GM18858 (cell line): ENCODE measurements around the gene ZNF487.
A peak's percentile ranks its signal among the peaks of the same experiment; 100 is the strongest.
"Not testable (repeated sequence)": the region's sequence is repeated elsewhere in the genome, so short reads cannot be mapped to it uniquely, and the experiment has no call there.

Experiments
- ATAC-seq: cut with Tn5 transposase; IDR thresholded peaks from one replicate; pipeline ENCODE4 v1.9.1; 2021; ENCODE audit not compliant: unreplicated experiment

The ZNF487 gene

DNA sequence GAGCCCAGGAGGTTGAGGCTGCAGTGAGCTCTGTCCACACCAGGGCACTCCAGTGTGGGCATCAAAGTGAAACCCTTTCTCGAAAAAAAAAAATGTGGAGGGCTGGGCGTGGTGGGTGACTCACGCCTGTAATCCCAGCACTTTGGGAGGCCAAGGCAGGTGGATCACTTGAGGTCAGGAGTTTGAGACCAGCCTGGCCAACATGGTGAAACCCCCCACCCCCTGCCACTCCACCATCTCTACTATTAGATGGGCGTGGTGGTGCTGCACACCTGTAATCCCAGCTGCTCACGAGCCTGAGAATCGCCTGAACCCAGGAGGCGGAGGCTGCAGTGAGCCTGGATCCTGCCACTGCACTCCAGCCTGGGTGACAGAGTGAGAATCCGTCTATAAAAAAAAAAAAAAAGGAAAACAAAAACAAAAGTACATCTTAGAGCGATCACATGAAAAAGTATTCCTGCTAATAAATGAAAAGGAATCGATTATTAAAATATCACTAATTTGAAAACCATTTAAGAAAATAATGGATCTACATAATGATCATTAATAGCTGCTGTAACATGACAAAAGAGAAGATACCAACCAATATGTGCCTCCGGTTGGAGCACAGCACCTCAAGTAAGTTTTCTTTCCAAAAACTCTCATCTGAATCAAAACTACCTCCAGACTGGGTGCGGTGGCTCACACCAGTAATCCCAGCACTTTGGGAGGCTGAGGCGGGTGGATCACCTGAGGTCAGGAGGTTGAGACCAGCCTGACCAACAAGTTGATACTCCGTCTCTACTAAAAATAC is 32.8 kb upstream of the ZNF487 start:
- ATAC-seq: no peak

DNA sequence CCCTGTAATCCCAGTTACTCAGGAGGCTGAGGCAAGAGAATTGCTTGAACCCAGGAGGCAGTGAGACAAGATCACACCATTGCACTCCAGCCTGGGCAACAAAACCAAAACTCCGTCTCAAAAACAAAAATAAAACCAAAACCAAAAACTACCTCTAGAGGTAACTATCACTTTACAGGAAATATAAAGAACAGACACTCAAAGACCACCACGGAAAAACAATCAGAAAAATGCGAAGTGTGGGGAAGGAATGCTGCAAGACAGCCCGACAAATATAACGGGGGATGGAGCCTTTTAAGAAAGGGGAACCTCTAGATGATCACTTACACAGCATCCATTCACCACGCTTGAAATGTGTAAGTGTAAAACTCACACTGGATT is 32.2 kb upstream of the ZNF487 start:
- no peak for ATAC-seq

DNA sequence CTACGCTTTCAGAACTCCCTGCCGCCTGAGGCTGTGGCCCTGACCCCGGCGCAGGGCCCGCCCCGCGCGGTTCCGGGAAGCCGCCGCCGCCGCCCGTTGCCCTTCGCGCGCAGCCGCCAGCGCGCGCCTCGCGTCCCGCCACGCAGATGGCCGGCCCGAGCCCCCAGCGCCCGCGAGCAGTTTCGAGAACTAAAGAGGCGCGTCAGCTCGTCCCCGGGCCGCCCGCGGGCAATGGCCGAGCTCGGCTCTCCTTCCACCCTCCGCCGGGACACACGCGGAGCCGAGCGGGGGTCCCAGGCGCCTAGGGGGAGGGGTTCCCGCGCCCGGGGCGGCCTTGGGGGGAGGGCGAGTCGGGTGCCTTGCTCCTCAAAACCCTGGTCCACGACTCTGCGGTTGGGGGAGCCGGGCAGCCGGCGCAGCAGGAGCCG is 29.7 kb upstream of the ZNF487 start:
- no peak for ATAC-seq

DNA sequence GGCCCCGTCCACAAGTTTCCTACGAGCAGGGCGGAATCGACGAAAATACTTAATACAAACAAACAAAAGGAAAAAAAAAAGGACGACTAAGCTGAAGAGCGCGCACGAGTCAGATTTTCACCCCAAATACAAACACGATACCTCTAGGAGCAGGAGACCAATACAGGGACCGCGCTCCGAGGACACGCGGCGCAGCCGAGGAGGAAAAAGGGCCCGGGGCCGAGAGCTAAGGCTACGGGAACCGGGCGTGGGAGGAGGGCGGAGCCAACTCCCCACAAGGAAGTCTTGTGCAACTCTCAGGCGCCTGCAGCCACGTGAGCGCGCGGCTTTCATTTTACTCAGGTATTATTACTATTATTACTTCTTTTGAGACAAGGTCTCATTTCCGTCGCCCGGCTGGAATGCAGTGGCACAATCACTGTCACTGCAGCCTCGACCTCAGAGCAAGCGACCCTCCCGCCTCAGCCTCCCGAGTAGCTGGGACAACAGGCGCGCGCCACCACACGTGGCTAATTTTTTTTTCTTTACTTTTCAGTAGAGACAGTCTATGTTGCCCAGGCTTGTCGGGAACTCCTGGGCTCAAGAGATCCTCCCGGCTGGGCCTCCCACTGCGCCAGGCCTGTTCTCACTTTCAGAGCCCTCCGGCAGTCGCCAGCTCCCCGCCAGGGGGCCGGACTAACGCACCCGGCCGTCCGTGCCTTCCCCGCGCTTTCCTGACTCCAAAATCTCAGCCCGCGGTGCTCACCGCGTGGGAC is 29.2 kb upstream of the ZNF487 start:
- peak; percentile 30 for ATAC-seq

DNA sequence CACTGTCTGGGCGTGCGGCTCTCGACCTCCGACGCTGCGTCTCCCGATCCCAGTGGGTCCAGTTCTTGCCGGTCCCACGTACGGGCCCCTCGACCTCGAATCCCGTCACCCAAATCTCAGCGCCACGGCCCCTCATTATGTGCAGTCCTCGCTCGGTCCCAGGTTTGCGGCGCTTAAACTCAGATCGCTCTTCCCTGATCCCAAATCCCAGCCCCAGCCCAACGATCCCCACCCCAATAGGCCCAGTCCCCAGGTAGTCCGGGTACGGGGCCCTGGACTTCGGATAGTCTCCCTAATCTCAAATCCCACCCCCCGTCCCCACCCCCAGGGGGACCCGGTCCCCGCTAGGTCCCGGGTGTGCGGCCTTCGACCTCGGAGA is 28.6 kb upstream of the ZNF487 start:
- no peak for ATAC-seq

DNA sequence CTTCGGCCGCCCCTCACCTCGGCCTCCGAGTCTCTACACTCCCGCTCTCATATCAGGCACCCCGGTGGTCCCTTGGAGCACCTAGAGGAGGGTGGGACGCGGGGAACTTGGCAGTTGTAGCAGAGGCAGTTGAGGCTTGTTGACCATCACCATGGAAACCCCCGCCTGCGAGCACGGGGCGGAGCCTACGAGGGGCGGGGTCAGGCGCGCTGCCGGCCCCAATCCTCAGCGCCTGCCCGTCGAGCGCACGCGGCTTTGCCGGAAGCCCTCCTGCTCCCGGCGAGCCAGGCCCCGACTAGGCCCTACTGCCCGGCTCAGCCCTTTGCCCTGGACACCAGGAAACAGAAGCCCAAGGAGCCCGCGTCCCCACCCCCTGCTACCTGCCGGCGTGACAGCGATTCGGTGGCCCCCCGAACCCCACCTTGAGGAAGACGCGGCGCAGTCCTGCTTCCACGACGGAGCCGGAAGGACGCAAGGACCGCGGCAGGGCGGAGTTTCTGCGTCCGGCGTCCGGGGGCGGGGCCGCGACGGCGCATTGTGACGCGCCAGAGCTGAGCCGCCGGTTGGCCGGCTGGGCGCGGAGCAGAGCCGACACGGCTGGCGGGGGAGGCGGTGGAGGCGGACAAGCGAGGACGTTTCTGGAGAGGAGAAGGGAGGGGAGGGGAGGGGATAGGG is 28.1 kb upstream of the ZNF487 start, which contains the start of gene HNRNPF:
TSS of gene HNRNPF (minus strand) at position 477 of the 675 bp plus-strand sequence. CDS start 21,302 bp downstream, outside the sequence.
- ATAC-seq: peak; percentile 57

DNA sequence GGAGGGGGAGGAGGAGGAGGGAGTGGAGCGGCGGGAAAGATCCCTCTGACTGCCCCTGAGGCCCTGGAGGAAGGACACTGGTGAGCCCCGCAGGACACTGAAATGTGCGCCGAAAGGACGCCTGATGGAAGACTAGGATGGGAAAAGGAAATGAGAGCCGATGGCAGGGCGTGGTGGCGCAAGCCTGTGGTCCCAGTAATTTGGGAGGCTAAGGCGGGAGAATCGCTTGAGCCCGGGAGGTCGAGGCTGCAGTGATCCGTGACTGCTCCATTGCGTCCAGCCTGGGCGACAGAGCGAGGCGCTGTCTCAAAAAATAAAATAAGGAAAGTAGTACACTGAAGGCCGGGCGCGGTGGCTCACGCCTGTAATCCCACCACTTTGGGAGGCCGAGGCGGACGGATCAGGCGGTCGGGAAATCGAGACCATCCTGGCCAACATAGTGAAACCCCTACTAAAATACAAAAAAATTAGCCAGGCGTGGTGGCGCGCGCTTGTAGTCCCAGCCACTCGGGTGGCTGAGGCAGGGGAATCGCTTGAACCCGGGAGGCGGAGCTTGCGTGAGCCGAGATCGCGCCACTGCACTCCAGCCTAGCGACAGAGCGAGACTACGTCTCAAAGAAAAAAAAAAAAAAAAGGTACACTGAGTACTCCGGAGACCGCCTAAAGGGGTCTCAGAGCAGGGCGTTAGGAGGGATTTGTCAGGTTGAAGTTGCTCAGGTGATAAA is 27.4 kb upstream of the ZNF487 start:
- ATAC-seq: no peak

DNA sequence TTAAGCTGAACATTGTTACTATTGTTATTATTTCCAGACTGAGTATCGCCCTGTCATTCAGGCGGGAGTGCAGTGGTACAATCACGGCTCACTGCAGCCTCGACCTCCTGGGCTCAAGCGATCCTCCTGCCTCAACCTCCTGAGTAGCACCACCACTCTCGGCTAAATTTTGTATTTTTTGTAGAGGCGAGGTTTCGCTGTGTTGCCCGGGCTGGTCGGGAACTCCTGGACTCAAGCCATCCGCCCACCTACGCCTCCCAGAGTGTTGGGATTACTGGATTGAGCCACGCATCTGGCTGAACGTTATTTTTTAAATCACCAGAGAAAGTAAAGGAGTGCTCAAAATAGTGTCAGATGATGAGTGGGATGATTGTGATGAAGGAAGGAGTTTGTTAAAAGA is 26.6 kb upstream of the ZNF487 start:
- ATAC-seq: no peak

DNA sequence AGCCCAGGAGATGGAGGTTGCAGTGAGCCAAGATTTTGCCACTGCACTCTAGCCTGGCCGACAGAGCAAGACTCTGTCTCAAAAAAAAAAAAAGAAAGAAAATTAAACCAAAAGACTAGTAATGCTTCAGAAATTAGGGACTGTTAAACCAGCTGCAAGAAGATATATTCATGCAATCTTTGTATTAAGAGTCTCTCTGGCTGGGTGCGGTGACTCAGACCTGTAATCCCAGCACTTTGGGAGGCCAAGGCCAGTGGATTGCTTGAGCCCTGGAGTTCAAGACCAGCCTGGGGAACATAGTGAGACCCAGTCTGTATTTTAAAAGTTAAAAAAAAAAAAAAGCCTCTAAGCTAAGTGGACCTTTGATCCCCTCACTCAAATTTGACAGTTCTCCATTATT is 25.4 kb upstream of the ZNF487 start:
- no peak for ATAC-seq

DNA sequence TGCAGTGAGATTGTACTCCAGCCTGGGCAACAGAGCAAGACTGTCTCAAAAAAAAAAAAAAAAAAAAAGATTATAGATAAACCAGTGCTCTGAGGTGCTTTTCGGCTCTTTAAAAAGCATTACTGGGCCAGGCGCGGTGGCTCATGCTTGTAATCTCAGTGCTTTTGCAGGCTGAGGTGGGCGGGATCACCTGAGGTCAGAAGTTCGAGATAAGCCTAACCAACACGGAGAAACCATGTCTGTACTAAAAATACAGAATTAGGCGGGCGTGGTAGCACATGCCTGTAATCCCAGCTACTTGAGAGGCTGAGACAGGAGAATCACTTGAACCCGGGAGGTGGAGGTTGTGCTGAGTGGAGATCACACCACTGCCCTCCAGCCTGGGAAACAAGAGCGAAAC is 21.4 kb upstream of the ZNF487 start:
- ATAC-seq: no peak

DNA sequence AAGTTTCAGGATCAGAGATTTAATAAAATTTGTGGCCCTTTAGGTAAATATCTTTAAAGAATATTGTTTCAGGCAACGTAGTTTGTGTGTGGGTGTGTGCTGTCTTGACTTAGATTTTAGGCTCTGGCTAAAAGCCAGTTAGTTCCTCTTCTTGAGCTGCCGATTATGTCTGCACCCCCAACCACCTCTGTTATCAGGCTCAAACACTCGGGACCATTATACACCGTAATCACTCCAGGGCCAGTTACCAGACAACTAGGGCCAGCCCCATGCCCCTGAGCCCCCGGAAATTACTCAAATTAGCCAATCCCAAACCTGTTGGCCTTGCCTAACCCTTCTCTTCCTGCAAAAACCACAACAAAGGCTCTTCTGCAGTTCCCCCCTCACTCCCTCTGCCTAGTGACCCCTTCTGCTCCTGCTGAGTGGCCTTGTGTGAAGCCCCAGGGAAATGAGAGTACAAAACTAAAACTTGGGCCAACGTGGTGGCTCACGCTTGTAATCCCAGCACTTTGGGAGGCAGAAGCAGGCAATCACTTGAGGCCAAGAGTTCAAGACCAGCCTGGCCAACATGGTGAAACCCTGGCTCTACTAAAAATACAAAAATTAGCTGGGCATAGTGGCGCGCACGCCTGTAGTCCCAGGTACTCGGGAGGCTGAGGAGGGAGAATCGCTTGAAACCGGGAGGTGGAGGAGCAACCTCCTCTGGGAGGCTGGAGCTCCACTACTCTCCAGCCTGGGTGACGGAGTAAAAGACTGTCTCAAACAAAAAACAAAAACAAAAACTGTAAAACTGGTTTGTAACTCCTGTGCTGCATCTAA is 18.8 kb upstream of the ZNF487 start:
- ATAC-seq: no peak

DNA sequence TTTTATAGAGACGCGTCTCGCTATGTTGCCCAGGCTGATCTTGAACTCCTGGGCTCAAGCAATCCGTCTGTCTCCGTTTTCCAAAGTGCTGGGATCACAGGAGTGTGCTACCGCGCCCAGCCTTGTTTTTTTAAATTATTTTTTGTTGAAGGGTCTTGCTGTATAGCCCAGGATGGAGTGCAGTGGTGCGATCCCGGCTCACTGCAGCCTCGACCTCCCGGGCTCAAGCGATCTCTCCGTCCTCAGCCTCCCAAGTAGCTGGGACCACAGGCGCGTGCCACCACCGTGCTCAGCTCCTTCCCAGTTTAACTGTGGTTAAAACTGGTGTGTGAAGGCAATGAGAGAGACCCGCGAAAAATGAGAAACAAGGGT is 16.9 kb upstream of the ZNF487 start:
- ATAC-seq: no peak

DNA sequence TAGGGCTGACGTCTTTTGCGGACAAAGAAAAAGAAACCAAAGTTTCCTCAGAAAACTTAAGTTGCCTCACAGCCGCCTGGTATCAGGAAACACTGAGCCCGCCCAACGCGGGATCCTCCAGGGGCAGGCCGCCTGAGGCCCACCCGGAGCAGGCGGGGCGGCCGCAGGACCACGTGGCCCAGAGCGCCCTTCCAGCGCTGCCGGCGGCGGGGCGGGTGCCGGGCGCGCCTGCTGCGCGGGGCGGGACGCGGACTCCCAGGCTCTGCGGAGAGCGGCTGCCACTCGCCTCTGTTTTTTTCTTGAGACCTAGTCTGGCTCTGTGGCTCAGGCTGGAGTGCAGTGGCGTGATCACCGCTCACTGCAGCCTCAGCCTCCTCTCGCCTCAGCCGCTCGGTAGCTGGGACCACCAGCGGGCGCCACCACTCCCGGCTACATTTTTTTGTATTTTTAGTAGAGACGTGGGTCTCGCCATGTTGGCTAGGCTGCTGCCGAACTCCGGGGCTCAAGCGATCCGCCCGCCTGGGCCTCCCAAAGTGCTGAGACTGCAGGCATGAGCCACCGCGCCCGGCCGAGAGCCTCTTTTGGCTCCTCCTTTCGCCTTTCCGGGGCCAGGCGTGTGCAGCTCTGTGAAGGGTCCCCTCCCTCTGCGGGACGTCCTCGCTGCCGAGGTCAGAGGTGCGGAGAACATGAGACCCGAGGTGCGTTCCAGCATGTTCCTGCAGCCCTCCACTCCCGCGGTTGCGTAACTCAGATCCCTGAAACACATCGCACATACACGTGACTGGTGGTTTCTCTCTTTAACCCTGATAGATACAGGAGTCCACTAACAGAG is 16.3 kb upstream of the ZNF487 start:
- peak; percentile 71 for ATAC-seq

DNA sequence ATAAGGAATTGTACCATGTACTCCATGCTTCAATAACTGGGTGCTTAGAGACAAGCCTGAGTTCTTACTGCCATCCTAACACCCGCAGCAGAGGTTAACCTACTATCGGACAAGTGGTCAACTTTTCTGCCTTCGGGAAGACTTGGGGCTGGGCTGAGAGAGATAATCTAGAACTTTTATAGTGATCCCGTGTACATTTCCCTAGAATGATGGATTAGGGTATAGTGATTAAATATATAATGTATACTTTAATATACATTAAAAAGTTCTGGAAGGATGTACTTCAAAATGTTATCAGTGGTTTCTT is 15.8 kb upstream of the ZNF487 start:
- ATAC-seq: no peak

DNA sequence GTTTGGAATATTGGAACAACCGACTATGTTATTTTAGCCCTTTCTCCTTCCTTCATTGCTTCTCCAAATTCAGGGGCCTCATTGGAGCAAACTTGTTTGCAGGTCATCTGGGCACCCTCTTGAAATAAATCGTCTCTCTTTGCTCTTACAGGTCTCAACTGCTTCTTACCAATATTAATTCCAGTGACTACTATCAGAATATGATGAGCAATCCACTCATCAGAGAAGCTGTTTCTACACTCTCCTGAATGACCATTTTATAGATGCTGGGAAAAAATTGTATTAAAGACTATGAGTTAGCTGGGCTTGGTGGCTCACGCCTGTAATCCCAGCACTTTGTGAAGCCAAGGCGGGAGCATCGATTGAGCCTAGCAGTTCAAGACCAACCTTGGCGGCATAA is 15.4 kb upstream of the ZNF487 start:
- ATAC-seq: no peak

DNA sequence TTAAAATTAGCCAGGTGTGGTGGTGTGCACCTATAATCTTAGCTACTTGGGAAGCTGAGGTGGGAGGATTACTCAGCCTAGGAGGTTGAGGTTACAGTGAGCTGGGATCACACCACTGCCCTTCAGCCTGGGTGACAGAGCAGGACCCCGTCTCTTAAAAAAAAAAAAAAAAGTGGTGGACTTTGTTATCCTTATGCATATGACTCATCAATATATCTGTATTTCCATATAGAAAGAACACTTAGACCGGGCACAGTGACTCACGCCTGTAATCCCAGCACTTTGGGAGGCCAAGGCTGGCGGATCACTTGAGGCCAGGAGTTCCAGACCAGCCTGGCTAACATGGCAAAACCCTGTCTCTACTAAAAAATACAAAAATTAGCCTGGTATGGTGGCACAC is 15.0 kb upstream of the ZNF487 start:
- ATAC-seq: not testable (repeated sequence)

DNA sequence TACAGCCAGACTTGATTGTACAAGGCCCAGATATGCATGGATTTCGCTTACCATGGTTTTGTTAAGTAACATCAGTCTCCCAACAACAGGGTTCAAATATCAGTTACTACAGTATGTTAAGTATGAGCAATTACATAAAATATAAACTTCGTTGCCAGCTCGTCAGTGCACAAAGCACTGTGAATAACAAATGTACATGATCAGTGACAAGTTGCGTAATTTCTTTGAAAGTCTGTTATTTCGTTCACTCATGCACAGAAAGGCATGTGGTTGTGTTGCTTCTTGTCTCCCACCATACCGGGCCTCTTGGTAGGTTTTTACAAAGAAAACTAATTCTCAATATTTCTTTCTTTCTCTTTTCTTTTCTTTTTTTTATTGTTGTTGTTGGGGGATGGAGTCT is 12.5 kb upstream of the ZNF487 start:
- no peak for ATAC-seq

DNA sequence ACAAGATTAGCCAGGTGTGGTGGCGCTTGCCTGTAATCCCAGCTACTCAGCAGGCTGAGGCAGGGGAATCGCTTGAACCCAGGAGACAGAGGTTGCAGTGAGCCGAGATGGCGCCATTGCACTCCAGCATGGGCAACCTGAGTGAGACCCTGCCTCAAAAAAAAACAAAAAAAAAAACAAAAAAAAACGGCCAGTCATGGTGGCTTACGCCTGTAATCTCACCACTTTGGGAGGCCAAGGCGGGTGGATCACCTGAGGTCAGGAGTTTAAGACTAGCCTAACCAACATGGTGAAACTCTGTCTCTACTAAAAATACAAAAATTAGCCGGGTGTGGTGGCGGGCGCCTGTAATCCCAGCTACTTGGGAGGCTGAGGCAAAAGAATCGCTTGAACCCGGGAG is 10.4 kb upstream of the ZNF487 start:
- not testable (repeated sequence) for ATAC-seq

DNA sequence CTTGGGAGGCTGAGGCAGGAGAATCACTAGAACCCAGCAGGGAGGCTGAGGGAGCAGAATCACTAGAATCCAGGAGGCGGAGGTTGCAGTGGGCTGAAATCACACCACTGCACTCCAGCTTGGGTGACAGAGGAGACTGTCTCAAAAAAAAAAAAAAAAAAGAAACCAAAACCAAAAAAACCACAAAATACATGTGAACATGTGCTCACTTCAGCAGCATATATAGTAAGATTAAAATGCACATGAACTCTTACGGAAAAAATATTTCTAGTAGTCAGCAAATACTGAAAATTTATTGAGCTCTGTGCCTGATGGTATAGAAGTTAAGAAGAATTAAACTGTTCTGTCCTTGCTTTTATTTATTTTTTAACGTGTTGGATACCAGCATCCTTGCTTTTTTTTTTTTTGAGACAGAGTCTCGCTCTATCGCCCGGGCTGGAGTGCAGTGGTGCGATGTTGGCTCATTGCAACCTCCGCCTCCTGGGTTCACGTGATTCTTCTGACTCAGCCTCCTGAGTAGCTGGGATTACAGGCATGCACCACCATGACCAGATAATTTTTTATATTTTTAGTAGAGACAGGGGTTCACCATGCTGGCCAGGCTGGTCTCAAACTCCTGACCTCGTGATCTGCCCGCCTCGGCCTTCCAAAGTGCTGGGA is 9.6 kb upstream of the ZNF487 start:
- ATAC-seq: peak; percentile 70
